Thyroid gland (tissue), 4 donors: ENCODE results near the gene PAX7.

Source experiments
- CTCF ChIP-seq, 6 experiments: fragments of 200-600 bp in 3 of 6; fragments of 450-650 bp in 3 of 6; sonication (generic) in 3 of 6; IDR thresholded peaks; one replicate each; pipeline ENCODE4 v1.5.1; 2016 to 2019; ENCODE audit warnings: antibody characterized with exemption in 6 of 6, mild to moderate bottlenecking in 2 of 6, inconsistent platforms in 1 of 6, moderate library complexity in 1 of 6
- POLR2A ChIP-seq, 2 donors: fragments of 450-650 bp; IDR thresholded peaks; one replicate each; pipeline ENCODE4 v1.6.1; 2017; ENCODE audit warnings: antibody characterized with exemption in 2 of 2, mild to moderate bottlenecking in 2 of 2, moderate library complexity in 1 of 2

GRCh38 chr1:18667333-18667732 lies 36.7 kb downstream of the PAX7 start:
- TF ChIP-seq CTCF (IDR thresholded peaks at IDR 0.05) (no peak), POLR2A (IDR thresholded peaks at IDR 0.05) (no peak)
